Measurements from ENCODE around the gene APBA2.
"Not testable (repeated sequence)": the region's sequence is repeated elsewhere in the genome, so short reads cannot be mapped to it uniquely, and the experiment has no call there.

The APBA2 gene

DNA sequence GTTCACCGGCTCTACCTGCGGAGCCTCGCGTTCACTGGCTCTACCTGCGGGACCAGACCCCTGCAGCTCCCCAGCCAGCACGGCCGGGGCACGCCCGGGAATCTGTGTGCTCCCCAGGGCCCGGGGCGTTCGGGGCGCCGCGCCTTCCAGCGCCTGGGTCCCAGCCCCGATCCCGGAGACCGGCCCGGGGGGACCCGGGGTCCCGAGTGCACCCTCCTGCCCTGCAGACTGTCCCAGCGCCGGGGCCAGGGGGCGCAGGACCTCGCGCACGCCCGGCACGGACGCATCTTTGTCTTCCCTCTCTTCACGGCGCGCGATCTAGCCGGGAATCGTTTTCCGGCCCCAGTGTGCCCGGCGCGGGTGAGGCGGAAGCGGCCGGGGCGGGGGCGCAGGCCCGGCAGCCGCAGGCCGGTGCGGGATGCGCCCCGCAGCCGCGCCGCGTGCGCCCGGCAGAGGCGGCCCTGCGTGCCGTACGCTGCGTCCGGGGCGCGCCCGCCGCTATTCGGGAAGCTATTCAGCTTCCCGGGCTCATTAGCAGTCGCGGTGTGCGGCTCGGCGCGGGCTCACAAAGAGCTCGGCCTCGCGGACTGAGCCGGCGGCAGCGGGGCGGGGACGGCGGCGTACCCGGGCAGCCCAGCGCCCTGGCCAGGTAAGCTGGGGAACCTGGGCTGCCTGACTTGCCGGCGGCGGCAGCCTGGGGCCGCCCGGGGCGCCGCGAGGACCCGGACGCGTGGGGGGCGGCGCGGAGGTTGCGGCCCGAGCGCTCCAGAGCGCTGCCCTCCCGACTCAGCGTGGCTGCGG is at the start of gene APBA2:
Gene APBA2 (plus strand): TSS at position 345 of the 801 bp plus-strand sequence. CDS start 167,911 bp downstream, outside the sequence.
- no peak for DNase-seq (ENCODE audit: low read depth in 2 of 2, low spot score in 1 of 2)

DNA sequence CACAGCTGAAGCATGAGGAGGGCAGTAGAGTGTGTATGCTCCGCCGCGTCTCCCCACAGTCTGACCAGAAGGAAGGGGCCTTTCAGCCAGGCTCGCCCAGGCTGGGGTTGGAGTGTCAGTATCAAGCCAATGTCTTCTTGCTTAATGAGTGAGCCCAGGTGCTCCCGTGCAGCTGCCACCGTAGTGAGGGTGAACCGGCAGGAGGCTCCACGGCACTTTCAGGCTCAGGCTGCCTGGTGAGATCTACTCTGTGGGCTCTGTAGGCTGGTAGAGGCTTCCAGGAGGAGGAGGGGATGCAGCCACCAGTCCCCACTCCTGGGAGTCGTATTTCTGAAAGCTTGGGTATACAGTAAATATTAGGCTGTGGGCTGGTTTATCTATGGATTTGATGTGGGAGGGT is 45.5 kb upstream of the APBA2 start:
- DNase-seq (ENCODE audit: low read depth in 2 of 2, low spot score in 1 of 2) = not testable (repeated sequence)

DNA sequence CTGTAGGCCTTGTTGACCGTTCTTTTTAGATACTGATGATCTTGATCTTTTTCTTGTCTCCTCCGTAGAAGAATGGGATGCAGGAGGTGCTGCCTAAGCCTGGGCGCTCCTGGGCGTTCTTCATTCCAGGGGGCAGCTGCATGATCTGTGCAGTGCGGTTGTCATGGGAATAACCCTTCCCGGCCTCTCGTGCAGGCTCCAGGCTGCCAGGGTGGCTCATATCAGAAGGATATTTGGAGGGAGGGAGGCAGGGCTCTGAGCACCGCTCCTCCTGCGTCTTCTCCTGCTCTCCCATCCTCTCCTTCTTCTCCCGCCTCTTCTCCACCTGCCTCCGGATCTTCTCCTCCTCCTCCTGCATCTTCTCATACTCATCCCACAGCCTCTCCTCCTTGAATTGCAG is 43.6 kb upstream of the APBA2 start:
- not testable (repeated sequence) for DNase-seq (ENCODE audit: low read depth in 2 of 2, low spot score in 1 of 2)

DNA sequence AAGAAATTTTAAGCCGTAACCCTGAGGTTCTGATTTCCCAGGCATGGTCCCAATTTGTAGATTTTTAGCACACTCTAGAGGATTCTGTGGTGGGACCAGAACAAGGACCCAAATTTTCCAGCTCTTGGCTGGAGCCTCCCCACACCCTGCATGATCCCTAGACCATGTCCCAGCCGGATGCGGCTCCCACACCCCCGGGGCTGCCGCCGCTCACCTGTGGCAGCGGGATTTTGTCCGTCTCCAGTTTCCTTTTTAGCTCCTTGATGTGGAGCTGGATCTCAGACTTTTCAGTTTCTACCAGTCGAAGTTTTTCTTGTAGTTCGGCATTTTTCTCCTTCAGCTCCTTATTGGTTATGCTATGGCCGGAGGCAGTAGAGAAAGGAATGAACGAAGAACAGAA is 42.3 kb upstream of the APBA2 start:
- DNase-seq (ENCODE audit: low read depth in 2 of 2, low spot score in 1 of 2) = not testable (repeated sequence)

DNA sequence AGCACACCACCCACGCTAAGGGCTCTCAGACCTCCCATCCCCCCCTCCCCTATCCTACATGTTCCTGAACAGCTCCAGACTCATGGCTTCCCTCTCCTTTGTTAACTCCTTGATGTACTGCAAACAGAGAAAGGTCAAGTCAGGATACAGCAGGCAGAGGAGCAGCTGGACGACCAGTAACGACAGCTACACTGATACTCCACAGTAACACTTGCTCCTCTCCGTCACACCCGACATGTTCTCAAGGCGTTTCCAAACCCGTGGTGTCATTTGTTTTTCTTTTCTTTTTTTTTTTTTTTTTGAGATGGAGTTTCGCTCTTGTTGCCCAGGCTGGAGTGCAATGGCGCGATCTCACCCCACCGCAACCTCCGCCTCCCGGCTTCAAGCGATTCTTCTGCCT is 41.6 kb upstream of the APBA2 start:
- not testable (repeated sequence) for DNase-seq (ENCODE audit: low read depth in 2 of 2, low spot score in 1 of 2)

DNA sequence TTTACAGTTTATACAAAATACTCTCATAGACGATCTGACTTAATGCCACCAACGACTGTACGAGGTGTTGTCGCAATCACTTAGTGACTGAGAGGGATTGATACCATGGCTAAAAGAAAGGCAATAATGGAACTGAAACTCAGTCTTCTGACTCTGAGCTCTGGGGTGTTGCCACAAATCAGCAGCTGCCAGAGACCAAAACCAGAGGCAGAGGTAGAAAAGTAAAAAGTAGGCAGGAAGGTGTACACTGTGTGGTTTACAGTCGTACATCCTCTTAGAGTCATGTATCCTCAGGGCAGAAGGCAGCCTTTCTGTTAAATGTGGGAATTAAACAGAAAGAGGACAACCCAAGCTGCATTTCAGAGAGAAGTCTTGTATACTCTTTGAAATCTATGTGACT is 38.5 kb upstream of the APBA2 start:
- DNase-seq (ENCODE audit: low read depth in 2 of 2, low spot score in 1 of 2) = not testable (repeated sequence)

DNA sequence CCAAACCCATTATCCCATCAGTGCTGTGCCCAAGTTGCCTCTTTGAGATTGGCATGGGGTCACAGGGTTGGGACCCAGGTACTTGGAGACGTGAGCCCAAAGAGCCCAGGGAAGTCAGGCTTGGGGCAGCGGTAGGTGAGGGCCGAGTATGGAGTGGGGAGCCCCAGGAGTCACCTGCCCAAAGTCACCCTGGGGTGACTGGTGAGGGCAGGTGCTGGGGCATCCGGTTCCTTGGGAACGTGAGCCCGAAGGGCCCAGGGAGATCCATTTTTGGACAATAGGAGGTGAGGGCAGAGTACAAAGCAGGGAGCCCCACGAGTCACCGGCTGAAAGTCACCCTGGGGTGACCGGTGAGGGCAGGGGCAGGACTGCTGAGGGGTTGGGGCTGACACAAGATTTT is 37.8 kb upstream of the APBA2 start:
- DNase-seq (ENCODE audit: low read depth in 2 of 2, low spot score in 1 of 2) = not testable (repeated sequence)

DNA sequence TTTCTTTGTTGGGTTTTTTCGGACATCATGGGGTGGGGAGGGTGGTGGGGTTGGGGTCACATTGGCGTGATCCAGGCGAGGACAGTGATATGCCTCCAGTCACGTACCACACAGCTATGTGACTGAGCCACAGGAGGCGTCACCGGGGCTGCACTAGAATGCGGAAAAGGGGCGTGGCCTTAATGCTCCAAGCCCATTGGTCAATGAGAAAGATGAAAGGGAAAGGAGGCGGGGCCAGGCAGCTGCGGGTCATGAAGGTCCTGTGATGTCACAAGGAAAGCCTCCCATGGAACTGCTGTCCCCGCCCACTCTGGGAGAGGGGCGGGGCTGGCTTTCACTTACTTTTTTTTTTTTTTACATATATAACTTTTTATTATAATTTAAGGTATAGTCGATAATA is 37.3 kb upstream of the APBA2 start, which contains the start of gene GOLGA6L7:
Gene GOLGA6L7 (minus strand): TSS at position 124 of the 400 bp plus-strand sequence. CDS start 95 bp downstream, at position 29.
- not testable (repeated sequence) for DNase-seq (ENCODE audit: low read depth in 2 of 2, low spot score in 1 of 2)

DNA sequence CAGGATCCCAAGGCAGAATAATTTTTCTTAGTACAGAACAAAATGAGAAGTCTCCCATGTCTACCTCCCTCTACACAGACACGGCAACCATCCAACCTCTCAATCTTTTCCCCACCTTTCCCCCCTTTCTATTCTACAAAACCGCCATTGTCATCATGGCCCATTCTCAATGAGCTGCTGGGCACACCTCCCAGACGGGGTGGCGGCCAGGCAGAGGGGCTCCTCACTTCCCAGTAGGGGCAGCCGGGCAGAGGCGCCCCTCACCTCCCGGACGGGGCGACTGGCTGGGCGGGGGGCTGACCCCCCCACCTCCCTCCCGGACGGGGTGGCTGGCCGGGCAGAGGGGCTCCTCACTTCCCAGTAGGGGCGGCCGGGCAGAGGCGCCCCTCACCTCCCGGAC is 36.5 kb upstream of the APBA2 start:
- not testable (repeated sequence) for DNase-seq (ENCODE audit: low read depth in 2 of 2, low spot score in 1 of 2)

DNA sequence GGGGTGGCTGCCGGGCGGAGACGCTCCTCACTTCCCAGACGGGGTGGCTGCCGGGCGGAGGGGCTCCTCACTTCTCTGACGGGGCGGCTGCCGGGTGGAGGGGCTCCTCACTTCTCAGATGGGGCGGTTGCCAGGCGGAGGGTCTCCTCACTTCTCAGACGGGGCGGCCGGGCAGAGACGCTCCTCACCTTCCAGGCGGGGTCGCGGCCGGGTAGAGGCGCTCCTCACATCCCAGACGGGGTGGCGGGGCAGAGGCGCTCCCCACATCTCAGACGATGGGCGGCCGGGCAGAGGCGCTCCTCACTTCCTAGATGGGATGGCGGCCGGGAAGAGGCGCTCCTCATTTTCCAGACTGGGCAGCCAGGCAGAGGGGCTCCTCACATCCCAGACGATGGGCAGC is 36.0 kb upstream of the APBA2 start:
- DNase-seq (ENCODE audit: low read depth in 2 of 2, low spot score in 1 of 2) = not testable (repeated sequence)

DNA sequence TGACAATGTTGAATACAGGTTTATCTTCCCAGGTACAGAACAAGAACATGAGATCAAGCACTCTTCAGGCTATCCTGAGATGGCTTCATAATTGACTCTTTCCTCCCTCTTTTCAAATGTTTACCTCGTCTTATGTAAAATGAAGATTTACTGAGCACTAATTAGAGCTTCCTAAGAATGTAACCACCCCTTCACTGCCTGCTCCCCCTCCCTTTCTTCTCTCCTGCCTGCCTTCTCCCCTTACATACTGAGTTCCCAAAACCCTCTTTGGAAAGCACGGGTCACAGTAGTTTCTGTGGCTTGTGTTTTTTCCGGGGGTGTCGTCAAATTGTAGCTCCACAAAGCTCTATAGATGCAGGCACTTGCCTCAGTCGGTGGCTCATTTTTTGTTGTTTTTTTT is 32.1 kb upstream of the APBA2 start:
- not testable (repeated sequence) for DNase-seq (ENCODE audit: low read depth in 2 of 2, low spot score in 1 of 2)

DNA sequence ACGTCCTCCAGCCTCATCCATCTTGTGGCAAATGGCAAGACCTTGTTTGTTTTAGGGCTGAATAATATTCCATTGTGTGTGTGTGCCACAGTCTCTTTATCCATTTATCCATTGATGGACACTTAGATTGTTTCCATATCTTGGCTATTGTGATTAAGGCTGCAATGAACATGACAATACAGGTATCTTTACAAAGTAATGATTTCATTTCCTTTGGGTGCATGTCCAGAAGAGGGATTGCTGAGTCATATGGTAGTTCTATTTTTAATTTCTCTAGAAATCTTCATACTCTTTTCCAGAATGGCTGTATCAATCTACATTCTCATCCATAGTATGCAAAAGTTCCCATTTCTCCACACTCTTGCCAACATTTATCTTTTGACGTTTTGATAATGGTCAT is 31.2 kb upstream of the APBA2 start:
- DNase-seq (ENCODE audit: low read depth in 2 of 2, low spot score in 1 of 2) = not testable (repeated sequence)

DNA sequence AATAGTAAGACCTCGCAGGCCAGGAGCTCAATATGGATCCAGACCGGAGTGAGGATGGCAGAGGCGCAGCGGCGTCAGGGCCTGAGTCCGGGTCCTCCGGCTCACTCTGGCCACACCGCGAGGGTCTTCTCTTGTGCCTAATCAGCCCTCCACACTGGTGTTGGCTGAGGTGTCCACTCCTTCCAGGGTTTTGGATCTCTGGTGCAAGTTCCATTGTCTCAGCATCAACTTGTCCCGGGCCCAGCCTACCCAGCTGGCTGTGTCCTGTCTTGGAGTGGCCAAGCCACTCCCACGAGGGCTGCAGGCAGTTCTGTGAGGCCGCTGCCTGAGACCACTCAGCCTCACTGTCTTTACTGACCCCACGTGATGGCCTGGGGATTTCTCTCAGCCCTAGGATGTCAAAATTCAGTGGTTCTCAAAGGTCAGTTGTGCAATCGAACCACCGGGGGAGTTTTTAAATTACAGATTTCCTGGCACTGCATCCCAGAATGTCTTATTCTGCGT is 24.7 kb upstream of the APBA2 start:
- DNase-seq (ENCODE audit: low read depth in 2 of 2, low spot score in 1 of 2) = no peak

DNA sequence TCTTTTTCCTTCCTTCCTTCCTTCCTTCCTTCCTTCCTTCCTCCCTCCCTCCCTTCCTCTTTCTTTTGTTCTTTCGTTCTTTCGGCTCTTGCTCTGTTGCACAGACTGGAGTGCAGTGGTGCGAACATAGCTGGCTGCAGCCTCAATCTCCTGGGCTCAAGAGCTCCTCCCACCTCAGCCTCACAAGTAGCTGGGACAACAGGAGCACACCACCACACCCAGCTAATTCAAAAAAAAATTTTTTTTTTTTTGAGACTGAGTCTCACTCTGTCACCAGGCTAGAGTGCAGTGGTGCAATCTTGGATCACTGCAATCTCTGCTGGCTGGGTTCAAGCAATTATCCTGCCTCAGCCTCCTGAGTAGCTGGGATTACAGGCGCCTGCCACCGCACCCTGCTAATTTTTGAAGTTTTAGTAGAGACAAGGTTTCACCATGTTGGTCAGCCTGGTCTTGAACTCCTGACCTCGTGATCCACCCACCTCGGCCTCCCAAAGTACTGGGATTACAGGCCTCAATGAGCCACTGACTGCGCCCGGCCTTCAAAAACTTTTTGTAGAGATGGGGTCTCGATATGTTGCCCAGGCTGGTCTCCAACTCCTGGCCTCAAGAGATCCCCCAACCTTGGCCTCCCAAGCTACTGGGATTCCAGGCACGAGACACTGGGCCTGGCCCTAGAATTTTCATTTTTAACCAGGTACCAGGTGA is 24.0 kb upstream of the APBA2 start:
- DNase-seq (ENCODE audit: low read depth in 2 of 2, low spot score in 1 of 2) = not testable (repeated sequence)

DNA sequence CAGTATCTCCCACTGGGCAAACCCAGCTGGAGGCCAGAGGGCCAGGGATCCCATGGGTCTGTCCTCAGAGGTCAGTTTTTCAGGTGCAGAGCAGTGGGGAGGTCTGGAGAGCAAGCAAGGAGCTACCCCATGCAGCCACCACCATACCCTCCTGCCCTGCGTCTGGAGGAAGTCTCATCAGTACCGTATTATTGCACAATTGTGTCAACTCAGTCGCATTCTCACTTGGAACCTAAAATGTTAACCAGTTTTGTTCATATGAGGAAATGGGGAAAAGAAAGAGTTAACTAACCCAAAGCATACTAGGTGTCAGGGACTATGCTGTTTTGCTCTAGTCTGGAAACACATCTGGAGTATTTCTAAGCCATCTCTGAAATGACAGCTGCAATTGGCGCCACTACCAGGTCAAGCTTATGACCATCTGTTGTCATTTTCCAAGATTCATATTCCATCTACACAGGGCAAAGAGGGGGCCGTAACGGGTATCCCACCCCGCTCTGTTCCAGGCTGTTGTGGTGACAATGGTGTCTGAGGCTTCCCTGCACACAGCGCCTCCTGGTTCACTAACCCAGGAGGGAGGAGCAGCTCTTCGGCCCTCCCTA is 16.9 kb upstream of the APBA2 start:
- DNase-seq (ENCODE audit: low read depth in 2 of 2, low spot score in 1 of 2) = no peak

DNA sequence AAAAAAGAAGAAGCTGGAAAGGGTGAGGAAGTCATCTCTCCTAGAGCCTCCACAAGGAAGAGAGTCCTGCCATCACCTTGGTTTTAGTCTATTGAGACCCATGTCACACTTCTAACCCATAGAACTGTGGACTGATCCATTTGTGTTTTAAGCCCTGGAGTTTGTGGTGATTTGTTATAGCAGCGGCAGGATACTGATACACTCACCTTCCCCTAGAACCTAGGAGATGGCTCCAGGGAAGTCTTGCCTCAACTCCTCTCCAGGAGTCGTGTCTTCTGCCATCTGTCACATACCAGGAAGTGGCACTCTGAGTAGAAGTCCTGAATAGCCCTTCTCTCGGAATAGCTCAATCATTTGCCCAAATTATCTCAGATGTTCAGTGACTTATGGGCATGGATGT is 14.6 kb upstream of the APBA2 start:
- DNase-seq (ENCODE audit: low read depth in 2 of 2, low spot score in 1 of 2) = no peak

DNA sequence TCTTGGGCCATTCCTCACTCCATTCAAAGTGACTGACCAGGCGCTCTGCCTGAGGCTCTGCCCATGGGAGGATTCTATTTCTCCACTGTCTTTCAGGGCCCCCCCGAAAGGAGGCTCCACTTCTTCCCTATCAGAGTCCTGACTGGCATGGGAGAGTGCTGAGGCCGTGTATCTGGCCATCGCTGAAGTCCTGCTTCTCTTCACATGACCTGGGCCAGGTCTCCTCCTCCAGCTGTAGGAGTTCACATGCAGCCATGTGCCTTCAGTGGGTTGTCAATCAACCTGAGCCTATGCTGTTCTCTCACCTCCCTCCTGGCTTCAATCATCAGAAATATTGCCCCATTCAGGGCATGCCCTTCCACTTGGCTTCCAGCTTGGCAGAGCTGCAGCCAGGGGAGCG is 12.8 kb upstream of the APBA2 start:
- DNase-seq (ENCODE audit: low read depth in 2 of 2, low spot score in 1 of 2) = no peak

DNA sequence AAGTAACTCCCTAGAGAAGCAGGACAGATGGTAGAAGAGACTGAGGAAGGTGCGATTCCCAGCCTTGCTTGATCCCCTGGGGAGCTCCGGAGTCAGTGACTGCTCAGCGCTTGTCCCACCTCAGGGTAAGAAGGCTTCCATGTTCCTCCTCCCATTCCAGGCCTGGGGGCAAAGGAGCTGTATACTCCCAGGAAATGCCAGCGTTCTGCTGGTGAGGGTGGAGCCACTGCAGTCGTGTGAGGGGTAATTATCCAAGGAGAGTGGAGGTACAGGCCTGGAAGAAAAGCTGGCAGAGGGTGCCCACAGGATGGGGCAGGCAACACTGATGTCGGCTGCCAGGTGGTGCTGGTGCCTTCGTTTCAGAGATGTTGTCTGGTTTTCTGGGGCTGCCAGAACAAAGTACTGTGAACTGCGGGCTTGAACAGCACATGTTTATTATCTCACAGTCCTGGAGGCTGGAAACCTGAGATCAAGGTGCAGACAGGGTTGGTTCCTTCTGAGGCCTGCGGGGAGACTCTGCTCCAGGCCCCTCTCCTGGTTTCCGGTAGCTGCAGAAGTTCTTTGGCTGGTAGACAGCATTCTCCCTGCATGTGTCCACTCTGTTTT is 12.1 kb upstream of the APBA2 start:
- DNase-seq (ENCODE audit: low read depth in 2 of 2, low spot score in 1 of 2) = no peak

DNA sequence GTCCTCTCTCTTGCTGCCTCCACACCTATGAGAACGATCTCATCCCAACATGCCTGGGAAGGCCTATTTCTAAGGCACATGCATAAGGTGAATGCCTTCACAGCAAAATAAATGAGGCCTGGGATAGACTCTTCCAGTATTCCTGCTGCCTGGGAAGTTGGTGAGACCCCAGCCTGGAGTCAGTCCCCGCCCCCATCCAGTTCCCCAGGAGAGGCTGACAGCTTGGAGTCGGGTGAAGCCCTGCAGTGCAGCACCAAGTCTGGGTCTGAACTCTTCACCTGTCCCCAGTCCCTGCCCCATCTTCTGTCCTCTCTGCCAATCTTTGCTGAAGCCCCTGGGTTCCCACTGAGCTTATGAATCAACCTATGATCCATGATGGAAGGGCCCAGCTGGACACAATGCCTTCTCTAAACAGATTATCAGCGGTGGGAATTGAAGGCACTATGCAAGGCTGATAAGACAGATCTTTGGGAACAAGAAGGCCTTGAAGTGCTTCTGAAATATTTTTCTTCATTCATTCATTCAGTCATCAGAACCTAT is 10.2 kb upstream of the APBA2 start:
- no peak for DNase-seq (ENCODE audit: low read depth in 2 of 2, low spot score in 1 of 2)

DNA sequence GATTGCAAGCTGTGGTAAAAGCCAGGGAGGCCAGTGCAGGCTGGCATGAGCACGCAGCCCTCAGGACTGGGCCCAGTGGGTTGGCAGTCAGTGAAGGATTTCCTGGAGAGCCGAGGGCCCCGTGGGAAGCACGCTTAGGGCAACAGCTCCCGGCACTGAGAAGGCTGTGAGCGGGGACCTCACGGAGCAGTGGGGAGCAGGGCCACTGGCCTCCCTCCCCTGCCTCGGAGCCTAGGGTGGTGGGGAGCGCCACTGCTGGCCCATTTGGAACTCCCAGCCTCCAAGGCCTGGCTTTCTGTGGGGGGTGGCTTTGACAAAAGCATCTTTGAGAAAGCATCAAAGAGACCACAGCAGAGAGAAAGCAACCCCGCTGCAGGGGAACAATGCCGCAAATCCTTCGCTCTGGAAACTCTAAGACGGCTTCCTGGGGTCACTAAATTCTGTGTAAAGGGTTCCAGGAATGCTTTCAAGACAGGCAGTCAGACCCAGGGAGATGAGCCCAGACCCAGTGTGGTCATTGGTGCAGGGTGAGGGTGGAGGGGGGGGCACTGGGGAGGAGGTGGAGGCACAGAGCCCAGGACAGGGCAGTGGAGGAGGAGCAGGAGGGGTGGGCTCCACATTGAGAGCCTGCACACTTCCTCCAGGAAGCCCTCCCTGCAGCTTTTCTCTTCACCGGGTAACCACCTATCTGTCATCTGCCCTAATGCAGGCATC is 9.5 kb upstream of the APBA2 start:
- DNase-seq (ENCODE audit: low read depth in 2 of 2, low spot score in 1 of 2) = no peak

DNA sequence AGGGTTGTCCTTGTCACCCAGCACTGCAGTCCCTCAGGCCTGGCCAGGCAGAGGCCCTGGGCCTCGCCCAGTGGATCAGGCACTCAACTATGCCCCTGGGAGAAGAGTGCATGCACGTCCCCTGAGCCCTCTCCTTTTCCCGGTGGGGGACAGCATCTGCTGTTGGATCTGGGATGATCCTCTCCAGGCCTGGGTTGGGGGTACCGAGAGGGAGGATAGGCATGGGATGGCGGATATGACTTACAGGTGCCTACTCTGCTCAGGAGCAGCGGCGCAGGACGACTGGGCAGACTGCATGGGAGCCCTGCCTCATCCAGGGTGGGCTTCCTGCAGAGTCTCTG is 9.0 kb upstream of the APBA2 start:
- DNase-seq (ENCODE audit: low read depth in 2 of 2, low spot score in 1 of 2) = no peak
